GM21515 (cell line): ENCODE data around the gene PDLIM4.

ENCODE experiments used
- ATAC-seq: cut with Tn5 transposase; IDR thresholded peaks from one replicate; pipeline ENCODE4 v1.9.1; 2021; ENCODE audit not compliant: unreplicated experiment

The PDLIM4 gene

GRCh38 chr5:132253008-132253441 lies 4.5 kb upstream of the PDLIM4 start:
- ATAC-seq: no peak

DNA sequence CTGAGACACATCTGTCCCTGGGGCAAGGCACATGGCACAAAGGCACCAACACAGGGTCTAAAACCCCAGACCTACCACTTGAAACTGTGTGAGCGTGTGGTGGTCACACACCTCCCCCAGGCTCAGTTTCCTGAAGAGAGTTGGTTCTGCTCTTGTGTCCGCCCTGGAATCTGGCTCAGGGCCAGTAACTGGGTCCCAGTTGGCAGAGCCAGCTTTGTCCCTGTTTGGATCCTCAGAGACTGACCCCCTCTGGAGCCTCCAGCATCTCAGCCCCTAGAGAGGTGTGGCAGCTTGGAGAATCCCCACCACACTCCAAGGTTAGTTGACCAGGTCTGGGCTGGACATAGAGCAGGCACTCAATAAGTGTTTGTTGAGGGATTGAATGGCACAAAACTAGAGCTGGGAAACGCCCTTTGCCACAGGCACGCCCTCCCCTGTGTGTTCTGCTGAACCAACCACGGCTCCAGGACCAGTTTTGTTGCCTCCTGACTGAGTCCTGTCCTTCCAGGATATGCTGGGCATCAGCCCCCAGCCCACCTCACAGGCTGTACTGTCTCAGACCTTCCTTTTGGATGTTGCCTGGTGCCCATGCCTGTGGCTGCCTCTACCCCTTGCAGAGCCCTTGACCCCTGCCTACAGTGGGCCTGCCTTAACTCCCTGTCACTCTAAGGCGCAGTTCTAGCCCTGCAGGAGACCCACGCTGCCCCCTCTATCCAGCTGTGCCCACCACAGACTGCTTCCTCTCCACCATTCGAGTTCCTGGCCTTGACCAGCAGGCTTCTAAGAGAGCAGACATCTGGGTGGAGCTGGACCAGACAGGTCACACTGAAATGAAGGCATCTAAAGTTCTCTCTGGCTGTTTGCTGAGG lies 3.8 kb upstream of the PDLIM4 start:
- ATAC-seq: no peak

DNA sequence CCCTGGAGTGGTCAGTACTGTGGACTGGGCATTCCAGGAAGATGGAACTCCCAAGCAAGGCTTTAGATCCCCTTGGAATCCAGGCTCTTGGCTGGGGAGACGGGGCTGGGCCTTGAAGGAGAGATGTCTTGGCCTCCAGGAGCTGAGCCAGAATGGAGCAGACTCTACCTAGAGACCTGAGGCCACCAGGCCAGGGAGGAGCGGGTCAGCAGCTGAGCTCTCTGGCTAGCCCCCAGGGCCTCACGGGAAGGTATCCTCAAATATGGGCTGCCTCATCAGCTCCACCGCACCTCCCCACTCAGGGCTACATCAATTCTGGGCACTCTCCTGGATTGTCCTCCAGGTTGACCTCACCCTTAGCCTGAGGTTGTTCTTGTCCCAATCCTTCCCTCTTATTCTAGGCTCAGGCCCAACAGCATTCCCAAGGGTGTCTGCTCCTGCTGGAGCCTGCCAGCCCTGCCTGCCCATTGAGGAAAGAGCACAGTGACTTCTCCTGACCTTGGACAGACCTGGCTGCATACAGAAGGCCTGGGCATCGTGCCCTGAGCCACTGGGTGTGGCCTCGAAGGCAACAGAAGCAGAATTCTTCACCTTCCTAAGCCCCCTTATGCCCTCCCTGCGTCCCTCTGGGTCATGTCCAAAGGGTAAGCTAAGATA lies 3.0 kb upstream of the PDLIM4 start:
- no peak for ATAC-seq

GRCh38 chr5:132256086-132256782 lies 1.3 kb upstream of the PDLIM4 start:
- no peak for ATAC-seq

DNA sequence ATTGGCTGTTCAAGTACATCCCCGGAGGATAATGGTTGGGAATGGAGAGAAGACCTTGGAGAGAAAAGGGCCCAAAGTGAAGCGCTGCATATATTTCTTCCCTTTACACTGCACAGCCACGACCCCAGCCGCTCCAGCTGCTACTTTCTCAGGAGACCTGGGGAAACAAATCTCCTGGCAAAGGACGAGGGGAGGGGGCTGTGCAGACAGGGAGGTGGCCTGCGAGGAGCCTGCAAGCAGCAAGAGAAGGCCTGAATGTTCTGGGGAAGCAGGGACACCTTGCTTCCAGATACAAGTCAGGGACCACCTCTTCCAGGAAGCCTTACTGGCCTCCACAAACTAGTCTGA lies 739 bp upstream of the PDLIM4 start:
- ATAC-seq: no peak

DNA sequence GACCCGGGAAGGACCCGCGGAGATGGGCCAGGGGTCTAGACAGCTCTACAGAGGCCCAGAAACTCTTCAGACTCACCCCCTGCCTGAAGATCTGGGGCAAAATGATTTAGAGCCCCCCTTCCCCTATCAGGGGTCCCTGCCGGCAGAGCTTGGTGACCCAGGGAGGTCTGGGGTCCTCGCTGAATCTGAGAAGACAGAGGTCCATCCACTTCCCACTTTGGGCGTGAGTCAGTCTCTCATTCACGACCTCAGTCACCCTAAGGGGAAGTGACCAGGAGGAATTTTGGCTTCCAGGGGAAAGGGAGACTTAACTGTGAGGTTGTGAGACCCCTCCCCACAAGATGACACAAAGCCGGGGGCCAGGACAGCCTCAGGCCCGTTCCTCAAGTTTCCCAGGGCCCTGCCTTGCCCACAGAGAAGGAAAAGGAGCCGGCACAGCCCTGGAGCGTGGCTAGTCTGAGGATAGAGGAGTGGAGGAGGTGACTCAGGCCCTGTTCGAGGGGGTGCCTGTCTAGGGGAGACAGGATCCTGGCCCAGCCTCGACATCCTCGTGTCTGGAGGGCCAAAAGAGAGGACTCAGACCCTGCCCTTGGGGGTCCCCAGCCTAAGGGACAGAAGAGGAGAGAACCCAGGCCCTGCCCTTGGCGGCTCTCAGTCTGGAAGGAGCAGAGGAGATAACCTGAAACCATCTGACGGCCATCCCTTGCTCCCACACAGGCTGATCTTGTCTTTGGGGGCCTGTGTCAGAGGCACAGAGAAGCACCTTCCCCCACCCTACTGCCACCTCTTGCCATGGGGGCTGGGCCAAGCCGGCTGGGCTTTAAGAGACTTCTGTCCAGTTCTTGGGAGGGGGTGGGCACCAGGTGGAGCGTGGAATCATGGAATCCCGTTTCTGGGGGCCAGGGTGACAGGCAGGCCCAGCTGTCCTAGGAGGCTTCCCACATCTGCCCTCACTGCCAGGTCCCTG lies 889 bp downstream of the PDLIM4 start:
- ATAC-seq: no peak

GRCh38 chr5:132259069-132259851 lies 1.8 kb downstream of the PDLIM4 start:
- no peak for ATAC-seq

GRCh38 chr5:132260051-132260450 lies 2.6 kb downstream of the PDLIM4 start:
- ATAC-seq: no peak

- no peak for ATAC-seq
Measured at GRCh38 chr5:132260714-132261551, 3.4 kb downstream of the PDLIM4 start.

DNA sequence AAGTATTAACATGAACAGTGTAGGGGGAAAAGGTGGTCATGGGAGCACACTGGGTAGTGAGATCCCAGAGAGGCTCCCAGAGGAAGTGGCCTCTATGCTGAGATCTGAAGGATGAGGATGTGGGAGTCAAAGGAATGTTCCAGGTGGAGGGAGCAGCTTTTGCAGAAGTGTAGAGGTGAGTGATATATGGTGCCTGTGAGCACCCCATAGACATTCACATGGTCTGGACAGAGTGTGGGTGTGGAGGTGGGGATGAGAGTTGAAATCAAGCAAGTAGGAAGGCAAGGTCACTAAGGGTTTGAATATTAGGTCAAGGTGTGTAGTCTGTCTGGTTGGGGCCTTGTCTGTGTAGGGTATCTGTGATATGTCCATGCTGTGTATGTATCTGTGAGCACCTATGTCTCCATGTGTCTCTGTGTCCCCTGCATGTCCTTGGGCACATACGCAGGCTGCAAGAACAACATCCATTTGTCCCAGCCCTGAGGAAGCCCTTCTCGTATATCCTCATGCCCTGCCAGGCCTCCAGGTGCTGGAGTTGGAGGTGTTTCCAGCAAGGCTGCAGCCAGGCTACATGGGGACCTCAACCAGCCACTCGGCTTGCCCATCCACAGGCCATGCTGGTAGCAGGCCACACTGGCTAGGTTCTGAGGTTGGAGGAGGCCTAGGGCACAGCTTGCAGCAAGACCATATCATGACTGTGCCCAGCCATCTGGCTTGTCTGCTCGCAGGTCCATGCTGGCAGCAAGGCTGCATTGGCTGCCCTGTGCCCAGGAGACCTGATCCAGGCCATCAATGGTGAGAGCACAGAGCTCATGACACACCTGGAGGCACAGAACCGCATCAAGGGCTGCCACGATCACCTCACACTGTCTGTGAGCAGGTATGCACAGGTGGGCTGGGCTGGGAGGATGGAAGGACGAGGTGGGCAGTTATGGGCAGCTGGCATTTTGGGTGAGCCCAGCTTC lies 4.7 kb downstream of the PDLIM4 start:
- ATAC-seq: no peak

DNA sequence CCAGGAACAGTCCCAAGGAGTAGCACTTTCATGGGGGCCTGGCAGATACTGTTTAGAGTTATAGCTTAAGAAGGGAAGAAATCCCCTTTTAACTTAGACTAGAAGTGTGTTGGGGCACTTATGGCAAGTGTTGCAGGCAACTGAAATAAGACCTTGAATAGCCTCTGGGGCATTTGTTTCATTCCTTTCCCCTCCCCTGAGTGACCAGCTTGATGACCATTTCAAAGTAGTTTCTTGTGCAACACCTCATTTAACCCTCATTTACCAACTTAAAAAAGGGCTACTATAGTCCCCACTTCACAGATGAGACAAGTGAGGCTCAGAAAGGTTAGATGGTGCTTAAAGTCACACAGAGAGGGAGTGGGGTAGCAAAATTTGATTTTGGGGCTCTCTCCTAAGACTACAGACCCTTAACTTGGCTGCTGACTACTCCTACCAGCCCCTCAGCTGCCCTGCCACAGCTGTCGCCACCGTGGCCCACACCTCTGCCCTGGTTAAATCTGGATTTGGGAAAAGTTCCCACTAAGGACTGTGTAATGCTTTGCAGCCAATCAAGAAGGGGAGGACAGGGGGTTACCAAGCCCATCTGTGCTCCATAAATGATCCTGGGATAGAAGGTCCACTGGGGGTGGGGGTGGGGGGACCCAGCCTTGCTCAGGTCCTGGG lies 5.5 kb downstream of the PDLIM4 start:
- no peak for ATAC-seq

GRCh38 chr5:132263548-132264261 lies 6.2 kb downstream of the PDLIM4 start:
- ATAC-seq: no peak

DNA sequence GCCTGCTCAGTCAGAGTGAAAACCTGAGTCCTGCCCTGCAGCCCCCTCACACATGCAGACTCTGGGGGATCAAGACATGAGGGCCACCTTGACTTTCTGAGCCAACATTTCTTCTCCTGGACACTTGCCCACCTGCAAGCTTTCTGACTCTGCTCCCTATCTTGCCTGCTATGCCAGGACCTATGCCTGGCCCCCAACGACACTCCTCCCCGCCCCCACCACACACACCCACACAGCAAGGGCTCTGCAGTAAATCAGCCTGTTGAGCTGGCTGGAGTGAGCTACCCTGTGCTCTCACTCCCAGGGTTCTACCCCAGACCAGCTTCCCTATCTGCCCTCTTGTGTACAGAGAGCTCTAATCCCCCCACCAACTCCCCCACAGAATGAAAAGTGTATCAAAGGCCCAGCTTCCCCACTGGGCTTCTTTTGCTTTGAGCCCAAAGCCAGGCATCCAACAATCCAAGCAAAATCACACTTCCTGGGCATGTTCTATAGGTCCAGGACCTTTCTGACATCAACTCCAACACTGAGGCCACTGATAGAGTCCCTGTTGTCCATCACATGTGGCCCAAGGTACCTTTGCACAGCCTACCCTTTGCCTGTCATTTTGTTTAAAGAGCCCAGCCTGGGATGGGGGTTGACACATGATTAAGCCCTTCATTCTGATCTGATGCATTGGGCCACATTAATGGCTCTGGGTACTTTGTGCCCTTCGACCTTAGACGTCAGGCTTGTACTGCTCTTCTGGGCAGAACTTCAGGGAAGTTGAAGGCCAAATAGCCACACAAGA lies 7.2 kb downstream of the PDLIM4 start:
- no peak for ATAC-seq

GRCh38 chr5:132265336-132266030 lies 8.0 kb downstream of the PDLIM4 start:
- ATAC-seq: no peak
